ENCODE measurements around the gene ABCG4.
"Not testable (repeated sequence)": the region's sequence is repeated elsewhere in the genome, so short reads cannot be mapped to it uniquely, and the experiment has no call there.

The ABCG4 gene

DNA sequence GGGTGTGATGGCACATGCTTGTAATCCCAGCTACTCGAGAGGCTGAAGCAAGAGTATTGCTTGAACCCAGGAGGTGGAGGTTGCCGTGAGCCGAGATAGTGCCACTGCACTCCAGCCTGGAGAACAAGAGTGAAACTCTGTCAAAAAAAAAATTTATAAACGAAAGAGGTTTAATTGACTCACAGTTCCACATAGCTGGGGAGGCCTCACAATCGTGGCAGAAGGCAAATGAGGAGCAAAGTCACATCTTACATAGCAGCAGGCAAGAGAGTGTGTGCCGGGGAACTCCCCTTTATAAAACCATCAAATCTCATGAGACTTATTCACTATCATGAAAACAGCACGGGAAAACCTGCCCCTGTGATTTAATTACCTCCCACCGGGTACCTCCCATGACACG lies 35.5 kb downstream of the ABCG4 start:
- DNase-seq (ENCODE audit: low spot score) = not testable (repeated sequence)

DNA sequence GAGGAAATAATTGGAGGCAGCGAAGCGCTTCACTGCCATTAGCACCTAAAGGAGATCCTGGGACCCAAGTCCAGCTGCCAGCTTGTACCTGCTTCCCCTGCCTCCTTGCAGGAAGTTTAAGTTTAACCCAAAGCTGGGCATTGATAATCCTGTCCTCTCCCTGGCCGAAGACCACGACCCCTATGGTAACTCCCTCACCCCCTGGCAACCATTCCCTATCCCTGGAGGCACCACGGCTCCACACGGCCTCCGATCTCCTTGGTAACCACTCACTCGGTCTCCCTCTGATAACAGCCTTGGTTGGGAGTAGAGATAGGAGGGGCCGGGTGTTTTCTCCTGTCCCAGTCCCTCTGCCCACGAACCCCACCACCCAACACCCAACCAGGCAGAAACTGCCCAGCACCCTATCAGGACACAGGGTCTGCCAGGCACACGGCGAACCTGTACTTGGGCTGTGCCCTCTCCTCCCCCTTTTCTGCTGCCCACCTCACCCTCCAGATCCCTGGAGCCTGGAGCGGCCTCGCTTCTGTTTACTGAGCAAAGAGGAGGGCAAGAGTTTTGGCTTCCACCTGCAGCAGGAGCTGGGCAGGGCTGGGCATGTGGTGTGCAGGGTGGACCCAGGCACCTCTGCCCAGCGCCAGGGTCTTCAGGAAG lies 37.3 kb downstream of the ABCG4 start:
- DNase-seq (ENCODE audit: low spot score) = no peak

DNA sequence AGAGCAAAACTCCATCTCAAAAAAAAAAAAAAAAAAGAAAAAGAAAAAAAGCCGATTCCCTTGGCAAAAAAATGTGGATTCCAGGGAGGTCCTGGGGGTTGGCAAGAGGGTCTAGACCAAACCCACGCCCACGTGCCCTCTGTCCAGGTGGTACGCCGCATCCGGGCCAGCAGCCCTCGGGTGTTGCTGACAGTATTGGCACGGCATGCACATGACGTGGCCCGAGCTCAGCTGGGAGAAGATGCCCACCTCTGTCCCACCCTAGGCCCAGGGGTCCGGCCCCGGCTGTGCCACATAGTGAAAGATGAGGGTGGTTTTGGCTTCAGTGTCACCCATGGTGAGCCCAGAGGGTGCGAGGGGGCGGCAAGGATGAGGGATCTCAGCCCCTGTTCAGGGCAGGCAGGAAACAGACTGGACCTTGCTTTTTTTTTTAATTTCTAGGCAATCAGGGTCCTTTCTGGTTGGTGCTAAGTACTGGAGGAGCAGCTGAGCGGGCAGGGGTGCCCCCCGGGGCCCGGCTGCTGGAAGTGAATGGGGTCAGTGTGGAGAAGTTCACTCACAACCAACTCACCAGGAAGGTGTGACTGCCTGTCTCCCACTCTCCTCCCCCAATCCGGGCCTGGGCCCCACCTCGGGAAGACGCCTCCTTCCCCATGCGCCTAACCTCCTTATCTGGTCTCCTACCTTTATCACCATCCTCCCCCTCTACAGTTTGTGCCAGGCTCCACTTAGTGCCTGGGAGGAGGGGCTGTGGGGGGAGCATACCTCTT lies 38.5 kb downstream of the ABCG4 start:
- no peak for DNase-seq (ENCODE audit: low spot score)

DNA sequence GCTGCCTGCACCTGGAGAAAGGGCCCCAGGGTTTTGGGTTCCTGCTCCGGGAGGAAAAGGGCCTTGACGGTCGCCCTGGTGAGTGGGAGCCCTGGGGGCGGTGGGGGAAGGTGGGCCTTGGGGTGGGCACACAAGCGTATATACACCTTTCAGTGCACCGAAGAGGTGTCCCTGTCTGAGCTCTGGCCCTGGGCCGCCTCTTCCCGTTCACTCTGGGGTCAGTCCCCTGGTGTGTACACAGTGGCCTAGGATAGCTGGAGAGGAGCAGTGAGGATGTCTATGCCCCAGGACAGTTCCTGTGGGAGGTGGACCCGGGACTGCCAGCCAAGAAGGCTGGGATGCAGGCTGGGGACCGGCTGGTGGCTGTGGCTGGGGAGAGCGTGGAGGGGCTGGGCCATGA lies 39.2 kb downstream of the ABCG4 start:
- no peak for DNase-seq (ENCODE audit: low spot score)

DNA sequence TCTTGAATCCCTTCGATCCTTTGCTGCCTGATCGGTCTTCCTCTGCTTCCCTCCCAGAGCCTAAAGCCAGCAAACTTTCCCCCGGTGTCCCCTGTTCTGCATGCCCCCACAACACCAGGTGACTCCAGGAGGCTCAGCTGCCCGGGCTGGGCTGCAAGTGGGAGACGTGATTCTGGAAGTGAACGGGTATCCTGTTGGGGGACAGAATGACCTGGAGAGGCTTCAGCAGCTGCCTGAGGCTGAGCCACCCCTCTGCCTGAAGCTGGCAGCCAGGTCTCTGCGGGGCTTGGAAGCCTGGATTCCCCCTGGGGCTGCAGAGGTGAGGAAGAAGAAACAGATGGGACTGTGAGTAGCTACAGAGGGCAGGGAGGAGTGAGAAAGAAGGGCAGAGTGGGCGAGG lies 40.0 kb downstream of the ABCG4 start:
- no peak for DNase-seq (ENCODE audit: low spot score)

DNA sequence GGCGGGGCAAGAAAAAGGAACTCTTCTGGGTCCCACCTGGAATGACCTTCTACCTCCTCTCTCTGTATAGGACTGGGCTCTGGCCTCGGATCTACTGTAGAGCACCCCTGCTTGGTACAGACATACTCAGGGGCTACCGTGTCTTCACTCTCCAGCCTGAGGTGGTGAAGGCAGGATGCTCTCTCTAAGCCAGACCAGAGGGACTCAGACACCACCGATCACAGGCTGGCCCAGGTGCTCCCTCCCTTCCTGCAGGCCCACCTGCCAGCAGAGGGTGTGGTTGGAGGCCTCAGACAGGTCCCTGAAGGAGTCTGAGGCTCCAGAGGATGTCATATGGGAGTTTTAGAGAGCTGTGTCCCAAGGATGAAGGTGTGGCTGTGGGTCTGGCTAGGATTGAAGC lies 40.5 kb downstream of the ABCG4 start:
- no peak for DNase-seq (ENCODE audit: low spot score)

DNA sequence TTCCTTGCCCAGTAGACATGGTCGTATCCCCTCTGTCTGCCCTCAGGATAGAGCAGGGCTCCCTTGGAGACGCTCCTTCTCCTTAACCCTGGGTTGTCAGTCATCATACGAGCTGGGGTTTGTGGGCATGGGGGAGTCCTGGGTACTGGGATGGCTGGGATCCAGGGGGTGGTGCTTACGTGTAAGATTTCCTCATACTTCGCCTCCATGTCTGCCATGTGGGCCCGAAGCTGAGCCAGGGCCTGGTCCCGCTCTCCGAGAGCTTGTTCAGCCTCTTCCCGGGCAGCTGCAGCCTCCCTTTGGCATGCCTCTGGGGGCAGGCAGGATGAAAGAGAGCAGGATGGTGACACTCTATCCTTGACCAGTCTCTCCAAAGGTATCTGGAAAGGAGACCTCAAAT lies 41.7 kb downstream of the ABCG4 start:
- no peak for DNase-seq (ENCODE audit: low spot score)

DNA sequence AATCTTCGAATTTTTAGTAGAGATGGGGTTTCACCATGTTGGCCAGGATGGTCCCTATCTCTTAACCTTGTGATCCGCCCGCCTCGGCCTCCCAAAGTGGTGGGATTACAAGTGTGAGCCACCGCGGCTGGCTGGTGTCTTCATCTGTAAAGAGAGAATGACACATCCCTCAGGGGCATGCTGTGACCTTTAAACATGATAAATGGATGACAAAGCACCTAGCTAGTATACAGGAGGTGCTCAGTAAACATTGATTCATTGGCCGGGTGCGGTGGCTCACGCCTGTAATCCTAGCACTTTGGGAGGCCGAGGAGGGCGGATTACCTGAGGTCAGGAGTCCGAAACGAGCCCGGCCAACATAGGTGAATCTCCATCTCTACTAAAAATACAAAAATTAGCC lies 42.4 kb downstream of the ABCG4 start:
- not testable (repeated sequence) for DNase-seq (ENCODE audit: low spot score)

DNA sequence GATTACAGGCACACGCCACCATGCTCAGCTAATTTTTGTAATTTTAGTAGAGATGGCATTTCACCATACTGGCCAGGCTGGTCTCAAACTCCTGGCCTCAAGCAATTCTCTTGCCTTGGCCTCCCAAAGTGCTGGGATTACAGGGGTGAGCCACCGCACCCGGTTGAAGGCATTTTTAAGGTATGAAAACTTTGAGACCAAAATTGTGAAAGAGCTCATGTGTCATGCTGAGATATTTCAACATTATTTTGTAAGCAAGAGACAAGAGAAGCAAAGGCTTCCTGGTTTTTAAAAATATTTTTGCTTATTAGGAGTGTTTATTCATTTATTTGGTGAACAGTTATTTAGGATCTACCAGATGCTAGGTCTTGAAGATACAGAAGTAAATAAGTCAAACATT lies 43.3 kb downstream of the ABCG4 start:
- no peak for DNase-seq (ENCODE audit: low spot score)

DNA sequence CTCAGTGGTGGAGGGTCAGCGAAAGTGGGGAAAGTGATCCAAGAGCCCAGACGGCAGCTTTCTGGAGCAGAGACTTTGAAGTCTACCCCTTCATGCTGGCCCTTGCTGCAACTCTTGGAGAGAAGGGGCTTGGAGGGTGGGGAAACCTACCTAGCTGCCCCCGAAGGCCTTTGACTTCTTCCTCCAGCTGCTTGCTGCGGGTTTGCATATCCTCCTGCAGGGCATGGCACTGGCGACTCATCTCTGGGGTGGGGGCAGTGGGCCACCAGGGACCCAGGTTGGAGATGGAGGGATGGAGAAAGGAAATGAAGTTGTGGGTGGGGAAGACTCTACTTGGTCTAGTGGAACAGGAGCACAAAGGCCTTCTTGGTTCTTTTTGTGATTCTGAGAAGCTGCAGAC lies 44.1 kb downstream of the ABCG4 start:
- no peak for DNase-seq (ENCODE audit: low spot score)

DNA sequence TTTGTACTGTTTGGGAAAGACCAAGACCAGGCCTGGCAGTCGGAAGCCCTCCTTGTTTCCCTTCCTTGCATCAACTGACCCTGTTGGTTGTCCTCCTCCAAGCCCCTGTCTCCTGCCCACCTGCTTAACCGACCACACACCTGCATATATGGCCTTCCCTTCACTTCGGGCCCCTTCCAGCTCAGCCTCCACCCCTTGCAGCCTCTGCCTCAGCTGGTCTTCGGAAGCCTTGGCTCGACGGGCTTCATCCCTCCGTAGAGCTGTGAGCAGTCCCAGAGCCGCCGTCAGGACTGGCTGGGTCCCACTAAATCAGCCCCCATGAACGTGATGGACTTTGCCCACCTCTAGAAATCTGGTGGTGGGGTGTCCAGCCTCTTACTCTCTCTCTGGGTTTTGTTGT lies 44.8 kb downstream of the ABCG4 start:
- DNase-seq (ENCODE audit: low spot score) = no peak

DNA sequence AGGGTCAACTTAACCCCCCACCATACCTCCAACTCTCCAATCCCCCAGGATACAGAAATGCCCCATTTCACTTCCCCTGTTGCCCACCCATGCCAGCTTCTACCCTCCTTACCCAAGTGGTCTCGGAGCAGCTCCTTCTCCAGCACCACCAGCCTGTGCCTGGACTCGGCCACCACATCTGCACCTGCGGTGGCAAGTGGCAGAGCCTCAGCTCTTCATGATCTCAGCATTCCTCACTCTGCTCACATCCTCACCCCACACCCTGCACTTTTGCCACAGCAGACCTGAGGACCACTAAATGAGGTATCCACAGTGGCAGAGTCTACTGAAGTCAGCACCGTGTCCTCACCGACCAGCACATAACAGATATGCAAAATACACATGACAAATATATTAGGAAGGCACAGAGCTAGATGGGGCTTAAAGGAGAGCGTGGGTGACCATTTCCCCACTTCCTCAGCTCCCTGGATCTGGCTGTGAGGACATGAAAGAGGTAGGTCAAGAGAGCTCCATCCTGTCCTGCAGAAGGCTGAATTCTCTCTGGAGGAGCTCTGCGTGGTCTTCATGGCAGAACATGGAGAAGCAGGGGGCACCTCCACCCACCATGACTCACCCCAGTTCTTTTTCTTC lies 46.1 kb downstream of the ABCG4 start:
- no peak for DNase-seq (ENCODE audit: low spot score)

DNA sequence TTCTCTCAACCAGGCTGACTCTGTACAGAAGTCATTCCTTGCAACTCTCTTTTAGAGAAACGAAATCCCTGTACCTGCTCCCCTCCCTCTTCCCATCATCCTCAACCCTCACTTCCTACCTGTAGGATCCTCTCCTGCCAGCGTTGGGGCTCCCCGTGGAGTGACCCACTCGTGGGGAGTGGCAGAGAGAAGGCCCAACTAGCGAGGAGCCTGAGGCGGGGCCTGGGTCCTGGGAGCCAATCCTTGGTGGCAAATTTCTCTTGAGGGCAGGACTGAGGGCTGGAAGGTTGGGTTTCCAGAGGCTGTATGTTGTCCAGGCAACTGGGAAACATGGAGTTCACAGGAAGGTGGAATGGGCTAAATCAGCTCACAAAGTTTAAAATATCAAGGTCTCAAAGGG lies 46.8 kb downstream of the ABCG4 start:
- peak; percentile 50 for DNase-seq (ENCODE audit: low spot score)

DNA sequence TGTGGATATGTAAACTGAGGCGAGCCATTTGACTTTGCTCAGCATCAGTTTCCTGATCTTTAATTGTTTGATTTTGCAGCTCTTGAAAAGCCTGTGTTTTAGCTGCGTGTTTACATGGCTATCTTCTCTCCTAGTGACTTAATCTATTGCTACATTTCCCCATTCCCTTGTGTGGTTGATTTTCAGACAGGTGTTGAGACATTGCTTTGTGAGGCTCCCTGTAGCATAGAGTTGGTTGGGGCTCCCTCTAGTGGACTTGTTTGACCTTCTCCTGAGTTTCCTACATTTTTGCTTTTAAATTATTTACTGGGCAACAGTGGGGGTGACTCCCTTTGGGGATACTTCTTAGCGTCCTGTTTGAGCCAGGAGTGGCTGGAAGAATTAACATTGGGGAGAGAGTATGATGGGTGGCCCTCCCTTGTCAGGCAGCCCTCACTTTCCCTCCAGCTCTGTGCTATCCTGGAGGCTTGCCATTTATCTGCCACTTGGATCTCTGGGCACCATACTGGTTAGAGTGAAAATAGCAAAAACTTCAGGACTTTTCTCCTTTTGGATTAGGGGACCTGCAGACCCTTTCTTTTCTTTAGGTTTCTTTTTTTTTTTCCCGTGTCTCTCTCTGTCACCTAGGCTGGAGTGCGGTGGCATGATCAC lies 48.1 kb downstream of the ABCG4 start:
- peak; percentile 87 for DNase-seq (ENCODE audit: low spot score)

DNA sequence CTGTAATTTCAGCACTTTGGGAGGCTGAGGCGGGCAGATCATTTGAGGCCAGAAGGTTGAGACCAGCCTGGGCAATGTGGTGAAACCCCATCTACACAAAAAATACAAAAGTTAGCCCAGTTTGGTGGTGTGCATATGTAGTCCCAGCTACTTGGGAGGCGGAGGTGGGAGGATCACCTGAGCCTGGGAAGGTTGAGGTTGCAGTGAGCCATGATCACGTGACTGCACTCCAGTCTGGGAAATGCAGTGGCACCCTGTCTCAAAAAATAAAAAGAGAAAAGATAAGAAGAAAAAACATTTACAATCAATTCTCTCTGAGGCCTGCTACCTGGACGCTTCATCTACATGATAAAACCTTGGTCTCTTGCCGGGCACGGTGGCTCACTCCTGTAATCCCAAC lies 50.1 kb downstream of the ABCG4 start:
- DNase-seq (ENCODE audit: low spot score) = no peak

DNA sequence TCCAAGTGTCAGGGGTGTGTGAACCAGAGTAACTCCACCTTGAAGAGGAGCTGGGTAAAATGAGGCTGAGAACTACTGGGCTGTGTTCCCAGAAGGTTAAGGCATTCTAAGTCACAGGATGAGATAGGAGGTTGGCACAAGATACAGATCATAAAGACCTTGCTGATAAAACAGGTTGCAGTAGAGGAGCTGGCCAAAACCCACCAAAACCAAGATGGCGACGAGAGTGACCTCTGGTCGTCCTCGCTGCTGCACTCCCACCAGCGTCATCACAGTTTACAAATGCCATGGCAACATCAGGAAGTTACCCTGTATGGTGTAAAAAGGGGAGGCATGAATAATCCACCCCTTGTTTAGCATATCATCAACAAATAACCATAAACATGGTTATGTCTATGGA lies 52.4 kb downstream of the ABCG4 start:
- DNase-seq (ENCODE audit: low spot score) = not testable (repeated sequence)

DNA sequence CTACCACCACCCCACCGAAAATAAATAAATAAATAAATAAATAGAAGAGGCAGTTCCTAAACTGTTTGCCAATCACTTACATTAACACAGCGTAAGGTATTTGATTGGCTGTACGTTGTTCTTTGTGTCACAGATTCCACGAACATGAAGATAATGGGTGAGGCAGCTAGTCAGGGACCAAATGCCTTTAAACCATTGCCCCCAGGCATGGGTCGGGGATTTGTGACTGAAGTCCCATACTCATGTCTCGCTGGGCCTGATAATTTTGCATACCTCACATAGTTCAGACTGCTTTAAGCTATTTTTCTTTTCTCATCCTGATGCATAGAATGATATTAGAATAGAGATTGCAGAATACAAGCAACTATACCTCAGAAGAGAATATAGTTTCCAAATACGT lies 53.7 kb downstream of the ABCG4 start:
- no peak for DNase-seq (ENCODE audit: low spot score)

DNA sequence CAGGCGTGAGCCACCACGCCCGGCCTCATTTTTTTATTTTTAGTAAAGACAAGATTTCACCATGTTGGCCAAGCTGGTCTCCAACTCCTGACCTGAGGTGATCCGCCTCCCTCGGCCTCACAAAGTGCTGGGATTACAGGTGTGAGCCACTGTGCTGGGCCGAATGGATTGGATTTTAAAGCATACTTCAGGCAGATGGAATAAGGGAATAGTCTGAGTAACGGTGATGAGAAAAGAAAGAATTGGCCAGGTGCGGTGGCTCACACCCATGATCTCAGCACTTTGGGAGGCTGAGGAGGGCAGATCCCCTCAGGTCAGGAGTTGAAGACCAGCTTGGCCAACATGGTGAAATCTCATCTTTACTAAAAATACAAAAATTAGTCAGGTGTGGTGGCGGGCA lies 55.2 kb downstream of the ABCG4 start:
- DNase-seq (ENCODE audit: low spot score) = no peak

DNA sequence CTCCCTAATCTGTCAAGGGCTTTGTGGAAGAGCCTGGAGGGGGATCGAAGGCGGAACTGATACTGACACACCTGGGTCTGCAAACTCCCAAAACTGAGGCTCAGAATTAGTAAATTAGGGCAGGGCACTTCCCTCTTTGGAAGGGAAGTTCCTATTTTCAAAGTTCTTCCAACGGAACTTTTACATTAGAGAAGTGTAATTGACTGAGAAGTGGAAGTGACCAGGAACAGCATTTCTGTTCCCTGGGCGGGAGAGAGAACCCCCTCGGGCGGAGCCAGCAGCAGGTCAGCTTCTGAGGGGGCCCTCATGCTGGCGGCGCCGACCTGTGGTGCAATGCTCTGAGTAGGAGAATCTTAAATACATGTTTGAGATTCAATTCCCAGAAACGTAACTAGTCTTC lies 56.2 kb downstream of the ABCG4 start:
- DNase-seq (ENCODE audit: low spot score) = no peak

DNA sequence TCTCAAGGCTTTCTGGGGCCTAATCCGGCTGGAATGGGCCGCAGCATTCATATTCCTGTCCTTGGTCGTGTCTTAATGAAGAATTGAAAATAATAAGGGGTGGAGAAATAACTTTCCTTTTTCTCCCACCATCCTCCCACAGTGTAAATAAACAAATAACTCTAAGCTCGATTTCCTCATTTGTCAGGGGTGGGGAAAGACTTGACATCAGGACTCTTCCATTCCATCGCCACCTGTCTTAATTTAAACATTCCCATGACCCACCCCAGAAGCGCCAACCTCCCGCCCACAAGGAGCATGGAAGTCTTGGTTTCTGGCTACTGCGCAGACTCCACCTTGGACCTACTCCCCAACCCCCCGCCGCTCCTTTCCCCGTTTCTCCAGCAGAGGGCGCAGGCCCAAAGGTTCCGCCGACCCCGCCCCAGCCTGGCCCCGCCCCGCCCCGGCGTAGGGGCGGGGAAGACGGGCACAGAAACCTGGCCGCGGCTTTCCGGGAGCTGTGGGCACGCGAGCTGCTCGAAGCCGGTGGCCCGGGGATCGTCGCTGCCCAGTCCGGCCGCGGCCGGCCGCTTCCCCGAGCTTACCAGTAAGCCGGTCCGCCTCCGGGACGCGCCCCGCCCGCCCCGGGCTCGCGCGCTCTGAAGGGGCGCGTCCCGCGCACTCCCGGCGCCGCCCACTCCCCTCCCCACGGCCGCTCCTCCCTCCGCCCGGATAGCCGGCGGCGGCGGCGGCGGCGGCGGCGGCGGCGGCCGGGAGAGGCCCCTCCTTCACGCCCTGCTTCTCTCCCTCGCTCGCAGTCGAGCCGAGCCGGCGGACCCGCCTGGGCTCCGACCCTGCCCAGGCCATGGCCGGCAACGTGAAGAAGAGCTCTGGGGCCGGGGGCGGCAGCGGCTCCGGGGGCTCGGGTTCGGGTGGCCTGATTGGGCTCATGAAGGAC lies 57.0 kb downstream of the ABCG4 start, which contains the start of gene CBL:
Gene CBL, plus strand, starts transcription at position 766 of the 937 bp plus-strand sequence. Its CDS starts 79 bp downstream, at position 845.
- DNase-seq (ENCODE audit: low spot score) = peak; percentile 93

DNA sequence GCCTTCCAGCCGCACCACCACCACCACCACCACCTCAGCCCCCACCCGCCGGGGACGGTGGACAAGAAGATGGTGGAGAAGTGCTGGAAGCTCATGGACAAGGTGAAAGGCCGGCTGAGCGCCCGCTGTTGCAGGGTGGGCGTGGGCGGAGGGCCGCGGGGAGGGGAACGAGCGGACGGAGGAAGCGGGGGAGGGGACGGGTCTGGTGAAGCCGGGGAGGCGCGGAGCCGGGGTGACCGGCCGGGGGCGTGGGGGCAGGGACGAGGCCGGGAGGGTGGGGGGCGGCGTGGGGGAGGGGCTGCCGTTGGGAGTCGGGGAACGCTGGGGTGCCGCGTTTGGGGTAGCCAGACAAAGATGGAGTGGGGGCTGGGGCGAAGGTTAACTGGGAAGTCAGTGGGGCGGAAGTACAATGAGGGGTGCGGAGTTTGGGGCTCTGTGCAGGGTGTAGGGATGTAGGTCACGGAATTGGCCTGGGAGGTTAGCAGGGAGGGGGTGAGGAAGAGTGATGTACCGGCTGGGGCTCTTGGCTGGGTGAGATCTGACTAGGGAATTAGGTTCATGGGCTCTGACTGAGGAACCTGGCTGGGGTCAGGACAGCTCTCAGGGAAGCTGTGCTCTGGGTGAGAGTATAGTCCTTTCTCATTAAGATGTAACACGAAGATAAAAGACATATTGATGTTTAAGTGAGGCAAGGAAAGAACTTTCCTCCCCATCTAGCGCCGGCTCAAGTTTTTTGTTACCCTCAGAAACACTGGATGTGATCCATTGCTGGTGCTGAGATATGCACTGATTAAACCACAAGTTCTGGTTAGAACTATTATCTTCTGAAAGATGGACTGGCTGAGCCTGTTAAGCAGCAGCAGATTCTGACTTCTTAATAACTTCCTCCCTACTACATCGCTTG lies 57.9 kb downstream of the ABCG4 start:
- DNase-seq (ENCODE audit: low spot score) = no peak
